H1 (cell line): Measurements from ENCODE around the gene TRPC4. TPM values are rescaled to one million over a fixed set of nuclear protein-coding genes. Genes with fewer than 3 reads are reported as not detected.

ENCODE experiments used
- YY1 ChIP-seq: IDR thresholded peaks from 2 replicates; pipeline ENCODE4 v1.6.1; 2011; ENCODE audit warnings: low read depth, mild to moderate bottlenecking, low read length
- polyA plus RNA-seq, 7 experiments: library from polyadenylated mRNA; depleted of rRNA in 3 of 7; stranded (reverse) in 5 of 7; unstranded in 2 of 7; fragments of >200 nt in 5 of 7; fragments of 200-250 nt in 2 of 7; gene quantifications; 1 replicate in 5 of 7; 2 replicates in 1 of 7; 4 replicates in 1 of 7; pipeline versions ENCODE4 v1.2.1 to v1.2.3, GENCODE V29; 2011 to 2013; ENCODE audit warnings: missing spikeins in 2 of 7, mixed read lengths in 2 of 7
- total RNA-seq: library from RNA; stranded (reverse); fragmentation: NEBNext Ultra II Directional; extraction: Animal tissue kit (Norgen Biotek cat#: 25700); gene quantifications from 2 replicates; pipeline ENCODE4 v1.2.1, GENCODE V29; 2021

TRPC4 gene
- total and polyA plus RNA-seq, 2 of the 8 experiments (the other 6 are each of a cell fraction or from before 2014, with no cell fraction given): 12.3 to 14.7 TPM

GRCh38 chr13:37706041-37706440 lies 163.5 kb downstream of the TRPC4 start (continued):
- no peak for TF ChIP-seq YY1
